MCF 10A (cell line): ENCODE measurements around the gene DPF1. TPM values are rescaled to one million over a fixed set of nuclear protein-coding genes. Genes with fewer than 3 reads are reported as not detected.

Experiments
- BruUV-seq: library from RNA; stranded (reverse); fragments of 400-500 nt; replicated peaks from 2 replicates; lab custom pipeline; 2021; lab: Mats Ljungman, UMichigan
- CTCF ChIA-PET: fragments of 300-600 bp; sonication (Branson Sonifier 250); formaldehyde crosslinking; extraction: SDS; loops from one replicate; lab custom pipeline; 2021; ENCODE audit warnings: antibody characterized with exemption, inconsistent platforms; lab: Yijun Ruan, JAX
- POLR2A ChIA-PET: fragments of 300-600, 350-650 bp; sonication (Branson Sonifier 250); formaldehyde crosslinking; extraction: SDS; loops from one replicate; lab custom pipeline; 2020; ENCODE audit warnings: antibody characterized with exemption, inconsistent platforms; lab: Yijun Ruan, JAX
- DNase-seq: peaks from one replicate; pipeline ENCODE4 v3.0.0-alpha.2; 2018; ENCODE audit not compliant: unreplicated experiment
- H3K27ac Mint-ChIP-seq: one replicate; pipeline ENCODE4 v1.8.0; 2022; ENCODE audit warnings: mild to moderate bottlenecking, low read depth, mixed read lengths; ENCODE audit not compliant: unreplicated experiment
- H3K27me3 Mint-ChIP-seq: one replicate; pipeline ENCODE4 v1.8.0; 2022; ENCODE audit warnings: mixed read lengths; ENCODE audit not compliant: insufficient read depth, unreplicated experiment
- H3K36me3 Mint-ChIP-seq: one replicate; pipeline ENCODE4 v1.8.0; 2022; ENCODE audit warnings: mild to moderate bottlenecking, moderate library complexity, mixed read lengths; ENCODE audit not compliant: insufficient read depth, unreplicated experiment
- H3K4me1 Mint-ChIP-seq: one replicate; pipeline ENCODE4 v1.8.0; 2022; ENCODE audit warnings: mixed read lengths; ENCODE audit not compliant: insufficient read depth, unreplicated experiment
- H3K4me3 Mint-ChIP-seq: one replicate; pipeline ENCODE4 v1.8.0; 2022; ENCODE audit warnings: mild to moderate bottlenecking, moderate library complexity, mixed read lengths; ENCODE audit not compliant: unreplicated experiment
- H3K9me3 Mint-ChIP-seq: one replicate; pipeline ENCODE4 v1.8.0; 2022; ENCODE audit warnings: mixed read lengths; ENCODE audit not compliant: unreplicated experiment
- CTCF ChIP-seq: fragments of 200-600 bp; IDR thresholded peaks from one replicate; pipeline ENCODE4 v1.8.0; 2022; ENCODE audit warnings: antibody characterized with exemption, mild to moderate bottlenecking; ENCODE audit not compliant: unreplicated experiment
- intact Hi-C: fragments of 100-400 bp; cut with micrococcal nuclease; formaldehyde crosslinking; loops from 2 replicates; pipeline ENCODE4 v1.14.1; 2022
- total RNA-seq: library from RNA; stranded (reverse); gene quantifications from 2 replicates; pipeline ENCODE4 v1.2.3, GENCODE V29; 2022

DPF1 gene
- total RNA-seq, 1 experiment from 2014 or later, result 1.2 TPM

DNA sequence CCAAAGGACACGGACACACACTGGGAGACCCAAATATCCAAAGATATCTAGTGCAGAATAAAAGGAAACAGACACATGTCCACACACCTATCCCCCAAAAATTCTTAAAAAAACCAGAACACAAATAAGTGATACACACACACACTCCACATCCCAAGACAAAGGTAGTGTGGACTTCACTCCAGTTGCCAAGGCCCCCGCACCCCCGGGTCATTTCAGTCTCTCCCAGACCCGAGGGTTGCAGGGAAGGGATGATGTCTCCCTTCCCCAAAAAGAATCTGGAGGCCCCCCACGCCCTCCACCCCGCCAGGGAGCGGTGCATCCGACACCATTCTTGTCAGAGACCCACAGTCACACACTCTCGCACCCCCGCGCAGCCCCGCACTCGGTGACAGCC is 407 bp downstream of the DPF1 start:
- H3K4me1 Mint-ChIP-seq, result peaks cover 28% of the 10 kb centered on the region
- no peak for TF ChIP-seq CTCF
- H3K9me3 Mint-ChIP-seq, result no peaks in the 10 kb centered on the region
- no peak for DNase-seq
- BruUV-seq, result no TSS peak
- H3K27me3 Mint-ChIP-seq, result peaks cover 14% of the 10 kb centered on the region
- ChIA-PET POLR2A (no interaction called here), CTCF (no interaction called here)
- intact Hi-C loops, result loop anchor here (1.0 kb wide), 1 partner anchor 321 kb away; no protein-coding TSS in a partner anchor
- peak overlapping the region; percentile 62 for H3K4me3 Mint-ChIP-seq
- peak overlapping the region; percentile 7 for H3K27ac Mint-ChIP-seq
- H3K36me3 Mint-ChIP-seq, result no peaks in the 10 kb centered on the region

- peak overlapping the region; percentile 7 for H3K27ac Mint-ChIP-seq
- ChIA-PET POLR2A (no interaction called here), CTCF (no interaction called here)
- H3K36me3 Mint-ChIP-seq, result no peaks in the 10 kb centered on the region
- intact Hi-C loops, result no loop called here
- H3K9me3 Mint-ChIP-seq, result no peaks in the 10 kb centered on the region
- H3K27me3 Mint-ChIP-seq, result peaks cover 10% of the 10 kb centered on the region
- BruUV-seq, result no TSS peak
- no peak for TF ChIP-seq CTCF
- H3K4me1 Mint-ChIP-seq, result peaks cover 28% of the 10 kb centered on the region
- H3K4me3 Mint-ChIP-seq, result peak overlapping the region; percentile 62
- DNase-seq, result no peak
Measured at GRCh38 chr19:38223119-38223523, 901 bp downstream of the DPF1 start.

DNA sequence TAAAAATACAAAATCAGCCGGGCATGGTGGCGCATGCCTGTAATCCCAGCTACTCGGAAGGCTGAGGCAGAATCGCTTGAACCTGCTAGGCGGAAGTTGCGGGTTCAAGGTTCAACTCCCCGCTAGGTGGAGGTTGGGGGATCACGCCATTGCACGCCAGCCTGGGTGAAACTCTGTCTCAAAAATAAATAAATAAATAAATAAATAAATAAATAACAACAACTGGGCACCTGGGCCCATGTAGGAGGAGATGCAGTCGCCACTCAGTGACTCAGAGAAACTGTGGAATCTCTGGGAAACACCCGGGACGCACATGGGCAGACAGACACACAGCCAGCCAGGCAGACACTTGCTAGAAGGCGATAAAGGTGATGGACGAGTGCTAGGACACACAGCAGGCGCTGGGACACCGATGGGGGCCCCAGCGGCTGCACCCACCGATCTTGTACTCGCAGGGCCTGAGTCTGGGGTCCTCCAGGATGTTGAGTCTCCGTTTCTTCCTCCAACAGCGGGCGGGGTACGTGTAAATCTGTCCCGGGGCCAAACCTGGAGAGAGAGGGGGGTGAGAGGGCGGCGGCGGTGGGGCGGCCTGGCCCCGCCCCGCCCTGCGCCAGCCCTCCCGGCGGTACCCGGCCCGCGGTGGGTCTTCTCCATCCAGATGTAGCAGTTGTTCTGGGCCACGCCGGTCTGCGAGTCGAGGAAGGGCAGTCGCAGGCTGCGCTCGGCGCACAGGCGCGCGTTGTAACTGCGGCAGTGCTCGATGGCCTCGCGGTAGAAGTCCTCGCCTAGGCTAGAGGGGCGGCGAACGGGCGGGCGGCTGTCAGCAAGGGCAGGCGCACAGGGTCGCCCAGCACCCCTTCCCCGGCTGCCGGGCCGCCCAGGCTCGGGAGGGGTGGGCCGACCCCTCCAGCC is 1.8 kb downstream of the DPF1 start:
- ChIA-PET POLR2A (no interaction called here), CTCF (interaction anchor here (0.6 kb wide), 1 partner anchor 33 kb away, joined by 3 read pairs; no protein-coding TSS in a partner anchor)
- no peak for TF ChIP-seq CTCF
- H3K4me3 Mint-ChIP-seq, result no peak overlapping the region
- intact Hi-C loops, result no loop called here
- peaks cover 23% of the 10 kb centered on the region for H3K4me1 Mint-ChIP-seq
- no peak overlapping the region for H3K27ac Mint-ChIP-seq
- DNase-seq, result no peak
- no peaks in the 10 kb centered on the region for H3K9me3 Mint-ChIP-seq
- no peaks in the 10 kb centered on the region for H3K36me3 Mint-ChIP-seq
- H3K27me3 Mint-ChIP-seq, result peaks cover 4% of the 10 kb centered on the region
- no TSS peak for BruUV-seq

- Mint-ChIP-seq H3K9me3 (no peaks in the 10 kb centered on the region), H3K27ac (no peak overlapping the region), H3K4me1 (peaks cover 16% of the 10 kb centered on the region), H3K36me3 (no peaks in the 10 kb centered on the region), H3K4me3 (no peak overlapping the region), H3K27me3 (no peaks in the 10 kb centered on the region)
- no peak for DNase-seq
- POLR2A ChIA-PET, result no interaction called here
- CTCF ChIA-PET, result interaction anchor here (0.6 kb wide), 1 partner anchor 34 kb away, joined by 3 read pairs; no protein-coding TSS in a partner anchor
- intact Hi-C loops, result no loop called here
- no TSS peak for BruUV-seq
- TF ChIP-seq CTCF, result no peak
Measured at GRCh38 chr19:38221421-38221820, 2.6 kb downstream of the DPF1 start.
